Hematopoietic multipotent progenitor cell treated with erythropoietin and hydrocortisone succinate and interleukin-3 and kit ligand, for 8 days (in vitro differentiated cells): ENCODE data around the gene PTBP2.
A peak's percentile ranks its signal among the peaks of the same experiment; 100 is the strongest.

Source experiments
- DNase-seq: peaks from one replicate; pipeline ENCODE4 v3.0.0-alpha.2; 2015

PTBP2 gene, protein sequence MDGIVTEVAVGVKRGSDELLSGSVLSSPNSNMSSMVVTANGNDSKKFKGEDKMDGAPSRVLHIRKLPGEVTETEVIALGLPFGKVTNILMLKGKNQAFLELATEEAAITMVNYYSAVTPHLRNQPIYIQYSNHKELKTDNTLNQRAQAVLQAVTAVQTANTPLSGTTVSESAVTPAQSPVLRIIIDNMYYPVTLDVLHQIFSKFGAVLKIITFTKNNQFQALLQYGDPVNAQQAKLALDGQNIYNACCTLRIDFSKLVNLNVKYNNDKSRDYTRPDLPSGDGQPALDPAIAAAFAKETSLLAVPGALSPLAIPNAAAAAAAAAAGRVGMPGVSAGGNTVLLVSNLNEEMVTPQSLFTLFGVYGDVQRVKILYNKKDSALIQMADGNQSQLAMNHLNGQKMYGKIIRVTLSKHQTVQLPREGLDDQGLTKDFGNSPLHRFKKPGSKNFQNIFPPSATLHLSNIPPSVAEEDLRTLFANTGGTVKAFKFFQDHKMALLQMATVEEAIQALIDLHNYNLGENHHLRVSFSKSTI

DNA sequence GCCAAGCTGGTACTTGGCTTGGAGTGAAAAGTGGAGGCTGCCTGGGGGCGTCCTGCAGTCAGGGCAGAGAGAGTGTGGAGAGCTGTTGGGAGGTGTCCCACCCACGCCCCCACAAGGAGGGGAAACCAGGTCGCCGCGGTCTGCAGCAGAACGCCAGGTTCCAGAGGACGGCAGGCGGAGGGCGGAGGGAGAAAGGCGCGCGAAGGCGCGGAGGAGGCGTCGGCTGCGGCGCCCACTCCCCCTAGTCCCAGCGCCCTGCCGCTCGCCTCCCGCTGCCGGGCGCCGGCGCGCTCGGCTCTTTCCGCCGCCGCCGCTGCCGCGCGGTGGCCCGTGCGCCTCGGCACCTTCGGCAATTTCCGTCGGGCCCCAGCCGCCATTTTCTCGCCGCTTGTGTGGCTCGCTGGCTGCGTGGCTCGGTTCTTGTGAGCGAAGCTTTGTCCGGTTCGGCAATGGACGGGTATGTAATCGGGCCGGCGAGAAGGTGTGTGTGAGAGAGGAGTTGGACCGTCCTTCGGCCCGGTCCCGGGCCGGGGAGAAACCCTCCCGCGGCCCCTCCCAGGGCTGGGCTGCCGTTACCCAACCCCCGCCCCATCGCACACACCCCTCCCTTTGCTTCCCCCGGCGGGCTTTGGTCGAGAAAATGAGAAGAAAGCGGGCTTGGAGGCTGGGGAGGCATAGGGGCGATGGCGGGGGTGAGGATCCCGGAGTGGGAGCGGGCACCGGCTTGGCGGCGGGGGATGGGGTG is at the start of gene PTBP2:
TSS of gene PTBP2 (plus strand) at position 369 of the 745 bp plus-strand sequence. CDS start at position 450, 81 bp downstream.
- peak; percentile 78 for DNase-seq

DNA sequence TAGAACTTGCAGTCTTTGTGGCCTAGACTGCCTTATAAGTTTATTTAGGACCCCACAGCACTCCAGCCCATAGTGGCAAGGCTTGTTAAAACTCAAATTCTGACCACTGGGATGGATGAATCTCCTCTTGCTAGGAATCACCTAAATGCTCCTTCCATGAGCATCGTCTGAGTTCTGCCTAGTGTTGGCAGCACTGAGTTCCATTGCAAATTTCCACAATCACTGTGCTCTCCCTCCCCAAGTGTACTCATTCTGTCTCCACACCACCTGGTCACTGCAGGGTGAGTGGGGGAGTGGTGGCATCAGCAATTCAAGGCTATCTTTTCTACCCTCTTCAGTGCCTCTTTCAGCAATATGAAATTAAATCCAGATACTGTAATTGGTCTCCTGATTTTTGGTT is 46.7 kb upstream of the PTBP2 start:
- DNase-seq: no peak

DNA sequence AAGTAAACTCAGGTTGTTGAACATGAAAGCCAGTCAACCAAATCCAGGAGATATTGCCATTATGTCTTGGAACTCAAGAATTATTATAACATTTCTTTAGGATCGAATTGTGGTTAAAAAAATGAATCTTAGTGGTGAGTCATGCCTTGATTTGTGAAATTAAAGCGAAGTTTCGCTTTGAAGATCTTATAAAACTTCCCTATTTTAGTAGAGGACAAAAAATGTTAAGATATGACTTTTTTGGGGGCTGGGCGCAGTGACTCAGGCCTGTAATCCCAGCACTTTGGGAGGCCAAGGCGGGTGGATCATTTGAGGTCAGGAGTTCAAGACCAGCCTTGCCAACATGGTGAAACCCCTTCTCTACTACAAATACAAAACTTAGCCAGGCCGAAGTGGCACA is 39.5 kb upstream of the PTBP2 start:
- no peak for DNase-seq

DNA sequence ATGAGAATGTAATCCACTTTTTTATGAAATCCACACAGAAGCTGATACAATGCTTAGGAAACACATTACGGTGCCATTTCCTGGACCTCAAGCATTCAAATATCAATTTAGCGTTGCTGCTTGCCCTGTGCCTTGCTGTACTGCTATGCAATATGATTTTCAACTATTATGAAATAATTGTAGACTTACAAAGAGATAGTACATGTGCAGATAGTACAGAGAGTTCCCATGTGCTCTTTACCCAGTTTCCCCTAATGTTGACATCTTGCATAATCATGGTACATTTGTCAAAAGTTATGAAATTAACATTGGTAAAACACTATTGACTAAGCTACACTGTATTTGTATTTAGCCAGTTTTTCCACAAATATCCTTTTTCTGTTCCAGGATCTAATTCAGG is 37.7 kb upstream of the PTBP2 start:
- DNase-seq: no peak

DNA sequence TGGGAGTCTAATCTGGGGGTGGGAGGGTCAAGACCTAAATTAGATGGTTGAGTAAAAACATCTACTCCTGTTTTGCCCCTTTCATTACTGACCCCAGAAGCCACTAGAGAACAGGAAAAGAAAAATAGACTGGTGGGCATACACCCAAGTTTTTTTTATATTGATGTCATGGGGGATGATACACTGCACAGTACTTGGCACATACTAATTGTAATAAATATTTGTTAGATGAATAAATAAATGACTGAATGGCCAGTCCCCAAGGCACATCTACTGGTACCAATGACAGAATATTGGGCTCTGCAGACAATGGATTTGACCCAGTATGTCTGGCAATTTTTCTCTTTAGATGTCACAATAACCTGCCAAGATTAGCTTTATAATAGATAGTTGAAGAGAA is 36.8 kb upstream of the PTBP2 start:
- no peak for DNase-seq

DNA sequence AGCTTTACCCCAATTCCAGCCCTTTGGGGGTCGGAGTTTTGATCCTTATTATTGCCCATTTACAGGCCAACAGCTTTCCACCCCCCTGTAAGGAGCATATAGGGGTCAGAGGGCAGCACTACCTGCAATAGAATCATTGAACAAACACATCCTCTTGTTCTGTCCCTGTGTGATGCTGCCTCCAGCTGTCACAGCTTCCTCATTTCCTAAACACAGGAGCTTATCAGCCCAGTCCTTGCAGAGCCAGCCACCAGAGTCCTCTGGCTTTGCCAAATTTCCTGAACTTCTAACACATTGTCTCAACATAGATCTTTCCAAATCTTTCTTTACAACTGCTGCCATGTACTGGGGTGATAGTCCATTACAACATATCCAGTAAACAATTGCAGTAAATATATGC is 32.8 kb upstream of the PTBP2 start:
- DNase-seq: no peak

DNA sequence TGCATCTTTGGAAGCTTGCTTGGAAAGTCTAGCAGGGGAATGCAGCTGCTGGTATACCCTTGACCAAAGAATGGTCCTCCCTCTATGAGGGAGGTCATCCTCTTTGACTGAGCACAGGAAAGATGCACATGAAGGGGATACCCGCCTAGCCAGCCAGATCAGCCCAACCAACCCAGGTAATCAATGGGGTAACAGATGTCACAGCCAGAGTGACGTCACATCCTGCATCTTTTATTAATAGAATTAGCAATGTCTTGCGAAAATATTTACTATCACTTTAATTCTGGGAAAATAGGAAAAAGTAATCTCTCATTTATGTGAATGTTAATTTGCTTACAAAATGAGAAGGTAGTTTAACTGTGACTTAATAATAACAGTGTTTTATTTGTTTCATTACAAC is 25.6 kb upstream of the PTBP2 start:
- DNase-seq: no peak

DNA sequence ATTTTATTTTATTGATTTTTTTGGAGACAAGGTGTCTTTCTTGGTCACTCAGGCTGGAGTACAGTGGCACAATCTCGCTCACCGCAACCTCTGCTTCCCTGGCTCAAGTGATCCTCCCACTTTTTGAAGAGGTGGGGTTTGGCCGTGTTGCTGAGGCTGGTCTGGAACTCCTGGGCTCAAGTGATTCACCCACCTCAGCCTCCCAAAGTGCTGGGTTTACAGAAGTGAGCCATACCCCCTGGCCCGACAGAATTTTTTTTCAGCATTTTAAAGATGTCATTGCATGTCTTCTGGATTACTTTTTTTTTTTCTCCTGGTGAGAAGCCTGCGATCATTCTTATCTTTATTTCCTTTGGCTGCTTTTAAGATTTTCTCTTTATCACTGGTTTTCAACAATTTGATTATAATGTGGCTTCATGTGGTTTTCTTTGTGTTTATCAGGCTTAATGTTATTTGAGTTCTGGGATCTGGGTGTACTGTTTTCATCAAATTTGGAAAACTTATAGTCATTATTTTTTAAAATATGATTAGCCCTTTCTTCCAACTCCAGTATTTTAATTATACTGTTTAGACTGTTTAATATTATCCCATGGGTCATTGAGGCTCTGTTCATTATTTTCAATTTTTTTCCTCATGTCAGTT is 23.1 kb upstream of the PTBP2 start:
- no peak for DNase-seq

DNA sequence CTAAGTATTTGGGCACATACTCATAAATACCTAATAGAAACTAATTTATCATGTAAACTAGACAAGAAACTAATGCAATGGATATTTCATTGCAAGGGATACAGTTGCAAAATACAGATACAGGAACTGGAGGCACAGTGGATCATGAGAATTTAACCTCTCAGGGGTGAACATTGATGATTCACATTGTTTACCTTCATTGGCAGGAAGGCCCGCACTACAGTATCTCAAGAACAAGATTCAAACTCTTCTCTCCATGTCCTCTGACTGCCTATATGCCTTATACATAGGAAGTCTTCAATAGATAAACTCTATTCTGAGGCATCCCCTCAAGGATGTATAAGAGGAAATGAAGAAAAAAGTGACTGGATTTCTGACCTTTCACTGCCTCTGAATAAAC is 18.4 kb upstream of the PTBP2 start:
- no peak for DNase-seq

DNA sequence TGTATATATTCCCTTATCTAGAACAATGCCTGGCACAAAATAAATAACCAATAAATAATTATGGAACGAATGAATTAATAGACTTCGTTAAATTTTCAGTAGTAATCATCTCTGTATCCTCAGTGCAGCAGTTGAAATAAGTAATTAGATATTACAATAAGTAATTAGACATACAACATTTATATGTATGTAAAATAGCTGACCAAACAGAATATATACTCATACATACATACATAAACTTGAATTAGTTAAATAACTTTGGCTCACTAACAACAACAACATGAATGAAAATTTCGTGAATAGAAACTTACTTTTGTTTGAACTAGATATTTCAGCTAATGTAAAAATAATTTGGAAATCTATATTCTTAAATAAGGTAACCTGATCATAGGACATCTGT is 14.6 kb upstream of the PTBP2 start:
- no peak for DNase-seq

DNA sequence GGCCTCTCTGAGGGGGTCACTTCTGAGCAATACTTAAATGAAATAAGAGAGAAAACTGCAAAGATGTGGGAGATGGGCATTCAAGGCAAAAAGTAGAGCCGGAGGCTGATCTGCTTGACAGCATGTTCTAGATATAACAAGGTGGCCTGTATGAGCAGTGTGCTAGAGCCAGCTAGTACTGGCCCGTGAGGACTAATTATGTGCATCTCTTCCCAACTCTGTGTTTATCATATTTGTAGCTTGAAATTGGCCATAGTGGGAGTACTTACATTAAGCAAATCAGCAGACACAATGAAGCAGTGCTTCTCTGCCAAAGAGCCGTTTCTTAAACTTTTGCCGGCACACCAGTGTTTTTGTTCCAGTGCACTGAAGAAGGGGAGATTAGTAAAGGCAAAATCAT is 13.1 kb upstream of the PTBP2 start:
- DNase-seq: no peak

DNA sequence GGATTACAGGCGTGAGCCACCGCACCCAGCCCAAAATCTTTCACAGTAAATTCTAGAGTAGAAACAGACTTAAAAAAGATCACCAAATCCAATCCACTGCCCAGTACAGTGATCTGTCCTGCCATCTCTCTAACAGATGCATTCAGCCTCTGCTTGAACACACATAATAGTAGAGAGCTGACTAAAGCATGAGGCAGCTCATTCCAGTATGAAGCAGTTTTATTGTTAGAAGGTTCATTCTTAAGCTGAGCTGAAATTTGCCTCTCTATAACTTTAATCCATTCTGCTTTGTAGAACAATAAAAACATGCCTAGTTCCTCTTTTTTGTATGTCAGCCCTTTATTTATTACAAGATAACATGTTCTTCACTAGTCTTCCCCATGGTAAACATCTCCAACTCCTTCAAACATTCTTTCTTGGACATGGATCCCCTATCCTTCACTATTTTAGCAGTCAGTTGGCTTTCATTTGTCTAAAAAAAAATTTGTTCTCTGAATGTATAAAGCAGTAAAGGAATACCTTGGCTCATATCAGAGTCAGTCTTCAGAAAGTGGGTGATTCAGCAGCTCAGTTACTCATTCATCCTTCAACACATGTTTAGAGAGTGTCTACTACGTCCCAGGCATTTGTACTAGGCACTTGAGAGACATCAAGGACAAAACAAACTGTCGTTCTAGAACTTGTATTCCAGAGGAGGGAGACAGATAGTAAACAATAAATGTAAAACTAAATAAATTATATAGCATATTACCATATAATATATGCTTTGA is 10.7 kb upstream of the PTBP2 start:
- DNase-seq: no peak

DNA sequence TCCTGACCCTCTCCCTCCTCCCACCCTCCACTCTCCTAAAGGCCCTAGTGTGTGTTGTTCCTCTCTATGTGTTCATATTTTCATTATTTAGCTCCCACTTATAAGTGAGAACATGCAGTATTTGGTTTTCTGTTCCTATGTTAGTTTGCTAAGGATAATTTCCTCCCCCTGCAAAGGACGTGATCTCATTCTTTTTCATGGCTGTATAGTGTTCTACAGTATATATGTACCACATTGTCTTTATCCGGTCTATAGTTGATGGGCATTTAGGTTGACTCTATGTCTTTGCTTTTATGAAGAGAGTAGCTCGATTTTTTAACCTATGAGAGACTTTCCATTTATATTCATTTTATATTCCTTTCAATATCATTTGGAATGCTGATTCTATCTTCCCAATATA is 7.9 kb upstream of the PTBP2 start:
- no peak for DNase-seq

DNA sequence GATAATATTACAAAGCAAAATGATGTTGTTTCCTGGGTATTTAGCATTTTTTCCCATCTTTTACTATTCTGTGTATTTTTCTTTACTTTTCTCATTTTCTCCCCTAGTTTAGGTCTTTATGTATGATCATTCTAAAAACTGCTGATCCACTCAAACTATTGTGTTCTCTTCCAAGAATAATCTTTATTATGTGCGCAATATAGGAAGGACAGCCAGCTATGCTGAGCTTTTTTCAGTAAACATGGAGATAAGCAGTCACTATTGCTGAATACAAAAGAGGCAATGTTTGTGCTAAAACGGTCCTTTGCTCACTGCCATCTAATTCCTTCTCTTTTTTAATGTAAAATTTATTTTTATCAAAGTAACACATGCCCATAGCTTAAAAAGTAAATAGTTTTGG is 6.7 kb upstream of the PTBP2 start:
- DNase-seq: no peak

DNA sequence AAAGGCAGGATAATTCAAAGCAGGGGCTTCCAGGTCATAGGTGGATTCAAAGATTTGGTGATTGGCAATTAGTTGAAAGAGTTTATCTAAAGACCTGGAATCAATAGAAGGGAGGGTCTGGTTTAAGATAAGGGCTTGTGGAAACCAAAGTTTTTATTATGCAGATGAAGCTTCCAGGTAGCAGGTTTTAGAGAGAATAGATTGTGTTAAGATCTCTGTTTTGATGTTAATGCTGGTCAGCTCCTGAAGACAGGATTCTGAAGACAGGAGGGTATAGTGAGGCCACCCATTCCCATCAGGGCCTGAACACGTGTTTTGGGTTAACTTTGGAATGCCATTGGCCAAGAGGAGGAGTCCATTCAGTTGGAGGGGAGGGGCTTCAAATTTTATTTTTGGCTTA is 6.1 kb upstream of the PTBP2 start:
- DNase-seq: no peak

DNA sequence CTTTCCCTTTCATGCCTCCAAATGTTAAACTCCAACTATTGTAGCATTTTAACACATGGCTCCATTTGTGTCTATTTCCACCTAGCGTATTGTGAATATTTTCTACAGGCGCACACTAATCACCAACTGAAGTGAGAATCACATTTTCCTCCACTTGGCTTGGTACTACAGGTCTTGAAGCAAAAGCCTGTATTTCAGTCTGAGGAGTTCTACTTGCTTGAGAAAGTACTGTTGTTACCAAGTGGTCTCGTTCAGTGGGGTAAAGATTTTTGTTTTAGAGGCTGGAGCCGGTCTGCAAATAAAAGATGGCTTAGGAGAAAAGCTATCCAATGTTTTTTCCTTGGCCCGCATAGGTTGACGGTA is 550 bp upstream of the PTBP2 start:
- DNase-seq: peak; percentile 38

DNA sequence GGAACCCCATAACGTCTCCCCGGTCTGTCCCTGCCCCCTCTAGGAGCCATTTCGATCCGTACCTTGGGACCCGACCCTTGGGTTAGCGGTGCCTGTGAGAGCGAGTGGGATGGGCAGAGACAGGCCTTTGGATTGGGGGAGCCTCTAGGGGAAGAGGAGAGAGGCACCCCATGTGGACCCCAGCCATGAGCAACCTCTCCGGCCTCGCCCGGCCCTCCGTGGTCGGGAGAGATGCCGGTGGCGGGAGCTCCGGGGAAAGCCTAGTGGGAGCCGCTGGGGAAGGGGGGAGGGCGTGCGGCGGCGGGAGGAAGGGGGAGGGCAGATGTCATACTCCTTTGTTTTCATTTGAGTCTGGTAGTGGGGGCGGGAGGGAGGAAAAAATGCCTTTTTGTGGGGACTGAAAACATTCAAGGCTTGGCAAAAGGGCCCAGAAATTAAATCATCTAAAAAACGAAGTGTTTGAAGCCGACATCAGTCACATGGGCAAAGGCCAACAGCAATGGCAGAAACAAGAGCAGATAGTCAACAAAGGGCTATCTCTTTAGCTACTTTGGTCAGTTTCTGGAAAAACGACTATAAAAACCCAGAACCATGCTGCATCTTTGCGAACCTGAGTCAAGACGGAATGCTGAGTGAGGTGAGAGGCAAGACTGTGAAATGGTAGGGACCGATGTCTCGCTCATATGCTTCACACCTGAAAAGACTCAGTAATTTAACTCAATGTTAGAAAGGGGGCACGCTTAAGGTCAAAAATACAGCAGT is 758 bp downstream of the PTBP2 start:
- peak; percentile 27 for DNase-seq

DNA sequence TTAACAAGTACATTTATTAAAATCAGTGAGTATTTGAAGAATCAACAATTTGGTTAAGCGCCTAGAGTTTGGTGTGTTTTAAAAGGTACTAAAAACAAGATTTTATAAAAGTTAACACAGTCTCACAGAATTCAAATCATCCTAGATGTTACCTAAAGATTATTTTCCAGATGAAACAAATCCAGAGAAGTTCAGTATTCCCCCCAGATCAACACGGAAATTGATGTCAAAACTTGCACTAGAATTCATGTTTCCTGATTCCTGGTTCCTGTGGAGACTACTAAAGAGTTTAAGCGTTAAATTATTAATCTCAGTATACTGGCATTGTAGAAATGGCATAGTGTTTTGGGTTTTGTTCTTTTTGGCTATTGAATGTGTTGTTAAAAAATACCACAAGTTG is 1.4 kb downstream of the PTBP2 start:
- DNase-seq: no peak

DNA sequence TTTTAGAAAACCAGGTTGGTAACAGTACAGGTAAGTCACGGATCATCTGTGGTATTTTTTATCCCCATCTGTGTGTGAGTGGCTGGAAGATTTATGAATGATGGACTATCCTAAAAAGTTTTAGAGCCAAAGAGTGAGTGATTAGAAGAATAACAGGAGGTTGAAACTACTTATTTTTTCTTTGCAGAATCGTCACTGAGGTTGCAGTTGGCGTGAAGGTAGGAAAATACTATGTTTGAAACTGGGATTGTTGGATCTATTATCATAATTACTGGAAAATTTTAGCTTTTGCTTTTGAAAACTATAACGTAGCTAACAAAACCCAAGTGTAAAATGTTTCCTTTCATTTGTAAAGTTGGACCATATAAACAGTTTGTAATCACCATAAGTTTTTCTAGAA is 1.8 kb downstream of the PTBP2 start:
- no peak for DNase-seq

DNA sequence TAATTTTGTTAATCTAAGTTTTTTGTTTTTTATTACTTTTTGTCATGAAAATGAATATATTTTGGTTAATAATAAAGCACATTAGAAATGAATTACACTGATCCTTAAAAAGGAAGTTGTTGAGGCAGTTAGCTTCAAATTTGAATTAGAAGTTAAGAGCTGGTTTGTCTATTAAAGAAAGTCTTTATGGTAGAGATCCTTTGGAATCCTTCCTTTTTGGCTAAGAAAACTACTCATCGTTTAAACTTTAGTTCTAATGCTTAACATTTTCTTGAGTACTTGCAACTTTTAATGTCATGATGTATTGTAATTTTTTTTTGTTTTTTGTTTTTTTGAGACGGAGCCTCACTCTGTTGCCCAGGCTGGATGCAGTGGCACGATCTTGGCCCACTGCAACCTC is 2.4 kb downstream of the PTBP2 start:
- no peak for DNase-seq

DNA sequence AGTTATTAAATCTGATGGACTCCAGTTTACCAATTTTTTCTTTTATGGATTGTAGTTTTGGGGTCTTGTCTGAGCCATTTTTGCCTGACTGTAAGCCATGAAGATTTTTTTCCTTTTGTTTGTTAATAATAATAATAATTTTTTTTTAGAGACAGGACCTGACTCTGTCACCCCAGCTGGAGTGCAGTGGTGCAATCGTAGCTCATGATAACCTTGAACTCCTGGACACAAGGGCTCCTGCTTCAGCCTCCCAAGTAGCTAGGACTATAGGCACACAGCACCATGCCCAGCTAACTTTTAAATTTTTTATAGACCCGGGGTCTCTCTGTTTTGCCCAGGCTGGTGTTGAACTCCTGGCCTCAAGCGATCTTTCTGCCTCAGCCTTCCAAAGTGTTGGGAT is 6.3 kb downstream of the PTBP2 start:
- no peak for DNase-seq

DNA sequence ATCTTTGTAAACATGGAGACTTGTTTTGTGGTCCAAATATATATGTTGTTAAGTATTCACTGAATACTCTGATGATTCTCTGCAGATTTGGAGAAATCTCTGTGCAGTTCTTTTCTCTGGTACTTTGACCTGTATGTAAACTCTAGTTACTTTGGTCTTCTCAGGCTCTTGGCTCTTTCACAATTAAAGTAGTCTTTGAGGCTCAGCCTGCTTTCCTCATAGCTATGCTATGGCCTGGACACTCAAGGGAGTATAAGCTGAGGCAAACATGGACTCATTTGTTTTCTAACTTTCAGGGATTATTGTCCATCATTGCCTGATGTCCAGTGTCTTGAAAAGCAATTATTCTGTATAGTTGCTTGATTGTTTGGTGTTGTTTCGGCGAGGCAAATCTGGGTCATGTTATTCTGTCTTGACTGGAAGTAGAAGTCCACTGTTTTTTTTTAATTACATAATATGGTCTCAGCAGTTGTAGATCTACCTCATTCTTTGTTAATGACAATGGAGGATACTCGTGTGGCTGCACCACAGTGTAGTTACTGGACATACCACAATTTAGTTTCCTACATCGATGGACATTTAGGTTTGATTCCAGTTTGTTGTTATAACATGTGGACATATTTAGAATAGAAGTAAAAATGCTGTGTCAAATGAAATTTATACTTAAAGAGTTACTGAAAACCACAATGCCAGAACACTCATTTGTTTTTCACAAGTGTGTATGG is 9.2 kb downstream of the PTBP2 start:
- DNase-seq: no peak
